ENCODE data around the gene NBPF4. TPM values are rescaled to one million over a fixed set of nuclear protein-coding genes. Genes with fewer than 3 reads are reported as not detected.
"Not testable (repeated sequence)": the region's sequence is repeated elsewhere in the genome, so short reads cannot be mapped to it uniquely, and the experiment has no call there.

Gene NBPF4
- total RNA-seq, 1 experiment from 2014 or later = 0.07 TPM

GRCh38 chr1:108226855-108227254 lies 17.0 kb downstream of the NBPF4 start:
- CTCF ChIA-PET; H3K27ac ChIP-seq (ENCODE audit: low read length); H2AFZ ChIP-seq (ENCODE audit: low read length); H3K9me2 ChIP-seq (replicated peaks; ENCODE audit: low read length); ATAC-seq; H3K4me1 ChIP-seq (ENCODE audit: insufficient read depth, low read length); DNase-seq; POLR2A ChIA-PET (ENCODE audit: unreplicated experiment); H3K27me3 ChIP-seq (ENCODE audit: low read length); H3K9me3 ChIP-seq (ENCODE audit: low read length); intact Hi-C loops (cut with micrococcal nuclease); H4K20me1 ChIP-seq (ENCODE audit: low read length); H3K36me3 ChIP-seq (ENCODE audit: low read depth, low read length); H3K4me3 ChIP-seq (ENCODE audit: low read length); BruUV-seq (replicated peaks); H3K4me2 ChIP-seq (ENCODE audit: low read length); H3K9ac ChIP-seq (ENCODE audit: low read length); H3K79me2 ChIP-seq (ENCODE audit: low read length); H3F3A ChIP-seq (ENCODE audit: low read length, unreplicated experiment): not testable (repeated sequence)

GRCh38 chr1:108223226-108223625 lies 20.6 kb downstream of the NBPF4 start:
- H3K4me2 ChIP-seq (ENCODE audit: low read length); H3K27me3 ChIP-seq (ENCODE audit: low read length); CTCF ChIA-PET; intact Hi-C loops (cut with micrococcal nuclease); BruUV-seq (replicated peaks); H3K79me2 ChIP-seq (ENCODE audit: low read length); H3F3A ChIP-seq (ENCODE audit: low read length, unreplicated experiment); H4K20me1 ChIP-seq (ENCODE audit: low read length); H3K9ac ChIP-seq (ENCODE audit: low read length); ATAC-seq; H3K36me3 ChIP-seq (ENCODE audit: low read depth, low read length); H2AFZ ChIP-seq (ENCODE audit: low read length); POLR2A ChIA-PET (ENCODE audit: unreplicated experiment); DNase-seq; H3K4me1 ChIP-seq (ENCODE audit: insufficient read depth, low read length); H3K4me3 ChIP-seq (ENCODE audit: low read length); H3K9me2 ChIP-seq (replicated peaks; ENCODE audit: low read length); H3K9me3 ChIP-seq (ENCODE audit: low read length); H3K27ac ChIP-seq (ENCODE audit: low read length): not testable (repeated sequence)

- not testable (repeated sequence) for H3K9me3 ChIP-seq (ENCODE audit: low read length); H3K4me3 ChIP-seq (ENCODE audit: low read length)
- ATAC-seq = peak; percentile 48
Observed at GRCh38 chr1:108217515-108218174, 26.2 kb downstream of the NBPF4 start.

GRCh38 chr1:108217007-108217406 lies 26.9 kb downstream of the NBPF4 start:
- POLR2A ChIA-PET (ENCODE audit: unreplicated experiment); CTCF ChIA-PET; H3K36me3 ChIP-seq (ENCODE audit: low read depth, low read length); H2AFZ ChIP-seq (ENCODE audit: low read length); intact Hi-C loops (cut with micrococcal nuclease); H3F3A ChIP-seq (ENCODE audit: low read length, unreplicated experiment); H3K27me3 ChIP-seq (ENCODE audit: low read length); H4K20me1 ChIP-seq (ENCODE audit: low read length); BruUV-seq (replicated peaks); H3K9me3 ChIP-seq (ENCODE audit: low read length); H3K79me2 ChIP-seq (ENCODE audit: low read length); H3K9me2 ChIP-seq (replicated peaks; ENCODE audit: low read length): not testable (repeated sequence)
- peak; percentile 79 for ATAC-seq
- Histone ChIP-seq H3K27ac (ENCODE audit: low read length) (peak overlapping the region; percentile 96), H3K4me1 (ENCODE audit: insufficient read depth, low read length) (peaks cover 23% of the 10 kb centered on the region), H3K4me3 (ENCODE audit: low read length) (peak overlapping the region; percentile 50; the same call in 1 of the 2 replicates), H3K9ac (ENCODE audit: low read length) (peak overlapping the region; percentile 63), H3K4me2 (ENCODE audit: low read length) (peak overlapping the region; percentile 86)
- peak; percentile 82 for DNase-seq

More at GRCh38 chr1:108217515-108218174, 26.2 kb downstream of the NBPF4 start:
- H3K79me2 ChIP-seq (ENCODE audit: low read length); DNase-seq; H2AFZ ChIP-seq (ENCODE audit: low read length); POLR2A ChIA-PET (ENCODE audit: unreplicated experiment); H4K20me1 ChIP-seq (ENCODE audit: low read length); CTCF ChIA-PET; H3K36me3 ChIP-seq (ENCODE audit: low read depth, low read length); H3K27me3 ChIP-seq (ENCODE audit: low read length); H3F3A ChIP-seq (ENCODE audit: low read length, unreplicated experiment); H3K9me2 ChIP-seq (replicated peaks; ENCODE audit: low read length); BruUV-seq (replicated peaks); intact Hi-C loops (cut with micrococcal nuclease): not testable (repeated sequence)
- H3K4me1 ChIP-seq (ENCODE audit: insufficient read depth, low read length) = peaks cover 23% of the 10 kb centered on the region
- H3K27ac ChIP-seq (ENCODE audit: low read length) = peak overlapping the region; percentile 96
- peak overlapping the region; percentile 33; the same call in 1 of the 2 replicates for H3K9ac ChIP-seq (ENCODE audit: low read length)
- H3K4me2 ChIP-seq (ENCODE audit: low read length) = peak overlapping the region; percentile 86

GRCh38 chr1:108216028-108216890 lies 27.6 kb downstream of the NBPF4 start:
- CTCF ChIA-PET; H3K27me3 ChIP-seq (ENCODE audit: low read length); H4K20me1 ChIP-seq (ENCODE audit: low read length); H3K9me2 ChIP-seq (replicated peaks; ENCODE audit: low read length); H3K79me2 ChIP-seq (ENCODE audit: low read length); H3K36me3 ChIP-seq (ENCODE audit: low read depth, low read length); H3F3A ChIP-seq (ENCODE audit: low read length, unreplicated experiment); BruUV-seq (replicated peaks); H3K9me3 ChIP-seq (ENCODE audit: low read length); intact Hi-C loops (cut with micrococcal nuclease): not testable (repeated sequence)
- Histone ChIP-seq H2AFZ (ENCODE audit: low read length) (peak overlapping the region; percentile 48; the same call in 1 of the 2 replicates), H3K27ac (ENCODE audit: low read length) (peak overlapping the region; percentile 96), H3K9ac (ENCODE audit: low read length) (peak overlapping the region; percentile 63), H3K4me1 (ENCODE audit: insufficient read depth, low read length) (peaks cover 23% of the 10 kb centered on the region), H3K4me2 (ENCODE audit: low read length) (peak overlapping the region; percentile 86), H3K4me3 (ENCODE audit: low read length) (peak overlapping the region; percentile 50; the same call in 1 of the 2 replicates)
- peak; percentile 39 for ATAC-seq
- POLR2A ChIA-PET (ENCODE audit: unreplicated experiment) = interaction anchor here (0.6 kb wide), 1 partner anchor 476 kb away, joined by 3 read pairs; the partner anchor contains the start of gene PRPF38B
- DNase-seq = peak; percentile 42
